Peyer's patch (tissue), 4 donors: Measurements from ENCODE around the gene TMEM37.

ENCODE experiments used
- CTCF ChIP-seq, 6 experiments: fragments of 450-650 bp in 4 of 6; fragments of 200-600 bp in 2 of 6; sonication (generic) in 1 of 6; IDR thresholded peaks; one replicate each; pipeline ENCODE4 v1.5.1; 2017 to 2019; ENCODE audit warnings: antibody characterized with exemption in 6 of 6, mild to moderate bottlenecking in 3 of 6, moderate library complexity in 1 of 6
- POLR2A ChIP-seq, 2 donors: fragments of 450-650 bp; IDR thresholded peaks; one replicate each; pipeline ENCODE4 v1.5.1; 2017; ENCODE audit warnings: antibody characterized with exemption in 2 of 2, mild to moderate bottlenecking in 2 of 2, moderate library complexity in 2 of 2

- TF ChIP-seq CTCF (IDR thresholded peaks at IDR 0.05) (no peak), POLR2A (IDR thresholded peaks at IDR 0.05) (no peak)
These were observed 53.9 kb downstream of the TMEM37 start for GRCh38 chr2:119485336-119486110.
